Thymus (tissue), 11 donors: ENCODE data around the gene SPOCK1. TPM values are rescaled to one million over a fixed set of nuclear protein-coding genes. Genes with fewer than 3 reads are reported as not detected.

Experiments used
- DNase-seq, 9 donors: peaks; one replicate each; pipeline ENCODE4 v3.0.0-alpha.2; 2013; ENCODE audit warnings: low spot score in 9 of 9, low read depth in 6 of 9, missing footprints in 1 of 9
- H3K27ac ChIP-seq, 2 donors: one replicate each; pipeline ENCODE4 v1.5.1; 2013; ENCODE audit warnings: control low read depth in 1 of 2, low read depth in 1 of 2, low read length in 1 of 2, mild to moderate bottlenecking in 1 of 2, moderate library complexity in 1 of 2
- H3K27me3 ChIP-seq, 2 donors: one replicate each; pipeline ENCODE4 v1.5.1; 2013; ENCODE audit warnings: low read length in 1 of 2; ENCODE audit not compliant: control insufficient read depth in 2 of 2, insufficient read depth in 1 of 2
- H3K36me3 ChIP-seq, 2 donors: one replicate each; pipeline ENCODE4 v1.5.1; 2013; ENCODE audit warnings: low read length in 1 of 2, mild to moderate bottlenecking in 1 of 2, moderate library complexity in 1 of 2; ENCODE audit not compliant: control insufficient read depth in 2 of 2, insufficient read depth in 2 of 2
- H3K4me1 ChIP-seq, 2 donors: one replicate each; pipeline ENCODE4 v1.5.1; 2013; ENCODE audit warnings: low read length in 2 of 2; ENCODE audit not compliant: control insufficient read depth in 2 of 2, insufficient read depth in 2 of 2
- H3K4me3 ChIP-seq, 2 donors: one replicate each; pipeline ENCODE4 v1.5.1; 2013; ENCODE audit warnings: low read length in 2 of 2, control low read depth in 1 of 2, mild to moderate bottlenecking in 1 of 2
- H3K9me3 ChIP-seq, 2 donors: one replicate each; pipeline ENCODE4 v1.5.1; 2013; ENCODE audit warnings: low read length in 1 of 2, mild to moderate bottlenecking in 1 of 2; ENCODE audit not compliant: control insufficient read depth in 2 of 2, insufficient read depth in 1 of 2
- WGBS: extraction: QIAGEN DNeasy Blood & Tissue Kit; methylation state at CpG from one replicate; pipeline ENCODE4 v1.1.7; 2013; 5-methylcytosine and 5-hydroxymethylcytosine counted together
- polyA plus RNA-seq: library from polyadenylated mRNA; stranded (reverse); fragments of 200-250 nt; gene quantifications from one replicate; pipeline ENCODE4 v1.2.3, GENCODE V29; 2013
- total RNA-seq: library from RNA; stranded (reverse); fragments of 120-200 nt; gene quantifications from one replicate; pipeline ENCODE4 v1.2.4, GENCODE V29; 2013
- donor health status: healthy.

The SPOCK1 gene
- total and polyA plus RNA-seq, 2 donors = 3.7 to 8.6 TPM

- Histone ChIP-seq H3K4me1 (no peaks in the 10 kb centered on the region), H3K4me3 (no peak overlapping the region), H3K9me3 (no peaks in the 10 kb centered on the region), H3K36me3 (no peaks in the 10 kb centered on the region), H3K27me3 (no peaks in the 10 kb centered on the region), H3K27ac (no peak overlapping the region)
- WGBS = 90% methylated on average over 4 of the region's 4 CpGs
- DNase-seq = no peak
These were observed 155.1 kb downstream of the SPOCK1 start for GRCh38 chr5:137344021-137344420.

- 91% methylated on average over 3 of the region's 3 CpGs for WGBS
- Histone ChIP-seq H3K4me3 (no peak overlapping the region), H3K36me3 (no peaks in the 10 kb centered on the region), H3K27me3 (no peaks in the 10 kb centered on the region), H3K27ac (no peak overlapping the region), H3K9me3 (no peaks in the 10 kb centered on the region), H3K4me1 (no peaks in the 10 kb centered on the region)
- no peak for DNase-seq
These were observed 156.4 kb downstream of the SPOCK1 start for GRCh38 chr5:137342764-137343163.

GRCh38 chr5:137341831-137342230 lies 157.3 kb downstream of the SPOCK1 start:
- Histone ChIP-seq H3K4me1 (no peaks in the 10 kb centered on the region), H3K9me3 (no peaks in the 10 kb centered on the region), H3K36me3 (no peaks in the 10 kb centered on the region), H3K4me3 (no peak overlapping the region), H3K27ac (no peak overlapping the region), H3K27me3 (no peaks in the 10 kb centered on the region)
- DNase-seq = no peak
- WGBS = 73% methylated on average over 8 of the region's 8 CpGs

GRCh38 chr5:137340881-137341280 lies 158.2 kb downstream of the SPOCK1 start:
- DNase-seq = no peak
- 94% methylated on average over 4 of the region's 4 CpGs for WGBS
- Histone ChIP-seq H3K9me3 (no peaks in the 10 kb centered on the region), H3K27ac (no peak overlapping the region), H3K27me3 (no peaks in the 10 kb centered on the region), H3K36me3 (no peaks in the 10 kb centered on the region), H3K4me3 (no peak overlapping the region), H3K4me1 (no peaks in the 10 kb centered on the region)

GRCh38 chr5:137336565-137337120 lies 162.5 kb downstream of the SPOCK1 start:
- Histone ChIP-seq H3K4me3 (no peak overlapping the region), H3K36me3 (no peaks in the 10 kb centered on the region), H3K27ac (no peak overlapping the region), H3K9me3 (no peaks in the 10 kb centered on the region), H3K27me3 (no peaks in the 10 kb centered on the region), H3K4me1 (no peaks in the 10 kb centered on the region)
- DNase-seq = no peak

- no peaks in the 10 kb centered on the region for H3K4me1 ChIP-seq
- H3K36me3 ChIP-seq = no peaks in the 10 kb centered on the region
- no peak for DNase-seq
- 91% methylated on average over 1 of the region's 1 CpG for WGBS
- H3K27me3 ChIP-seq = no peaks in the 10 kb centered on the region
- H3K4me3 ChIP-seq = no peak overlapping the region
- no peak overlapping the region for H3K27ac ChIP-seq
- H3K9me3 ChIP-seq = no peaks in the 10 kb centered on the region
These were observed 163.0 kb downstream of the SPOCK1 start for GRCh38 chr5:137336161-137336560.

GRCh38 chr5:137335493-137335892 lies 163.6 kb downstream of the SPOCK1 start:
- Histone ChIP-seq H3K4me1 (no peaks in the 10 kb centered on the region), H3K27me3 (no peaks in the 10 kb centered on the region), H3K27ac (no peak overlapping the region), H3K4me3 (no peak overlapping the region), H3K36me3 (no peaks in the 10 kb centered on the region), H3K9me3 (no peaks in the 10 kb centered on the region)
- 93% methylated on average over 5 of the region's 5 CpGs for WGBS
- DNase-seq = no peak

GRCh38 chr5:137333928-137334327 lies 165.2 kb downstream of the SPOCK1 start:
- H3K4me3 ChIP-seq = no peak overlapping the region
- H3K36me3 ChIP-seq = no peaks in the 10 kb centered on the region
- H3K27ac ChIP-seq = no peak overlapping the region
- no peaks in the 10 kb centered on the region for H3K4me1 ChIP-seq
- 92% methylated on average over 3 of the region's 3 CpGs for WGBS
- H3K27me3 ChIP-seq = no peaks in the 10 kb centered on the region
- H3K9me3 ChIP-seq = no peaks in the 10 kb centered on the region
- DNase-seq = no peak

- no peaks in the 10 kb centered on the region for H3K36me3 ChIP-seq
- 95% methylated on average over 4 of the region's 4 CpGs for WGBS
- no peaks in the 10 kb centered on the region for H3K9me3 ChIP-seq
- no peaks in the 10 kb centered on the region for H3K27me3 ChIP-seq
- H3K4me3 ChIP-seq = no peak overlapping the region
- no peak for DNase-seq
- H3K4me1 ChIP-seq = no peaks in the 10 kb centered on the region
- H3K27ac ChIP-seq = no peak overlapping the region
These were observed 165.7 kb downstream of the SPOCK1 start for GRCh38 chr5:137333475-137333874.

- 83% methylated on average over 6 of the region's 6 CpGs for WGBS
- no peaks in the 10 kb centered on the region for H3K9me3 ChIP-seq
- no peak for DNase-seq
These were observed 166.8 kb downstream of the SPOCK1 start for GRCh38 chr5:137332296-137332695.

More at GRCh38 chr5:137332296-137332695, 166.8 kb downstream of the SPOCK1 start:
- no peak overlapping the region for H3K27ac ChIP-seq
- no peak overlapping the region for H3K4me3 ChIP-seq
- H3K27me3 ChIP-seq = no peaks in the 10 kb centered on the region
- no peaks in the 10 kb centered on the region for H3K36me3 ChIP-seq
- H3K4me1 ChIP-seq = no peaks in the 10 kb centered on the region
